GM12873 (cell line): ENCODE measurements around the gene GPR173.

ENCODE experiments used
- TF ChIP-seq, protein P1 (sequence below): IDR thresholded peaks from 2 replicates; pipeline ENCODE4 v1.5.1; 2012; ENCODE audit warnings: low read depth, mild to moderate bottlenecking, moderate library complexity, low read length, control low read depth; ENCODE audit not compliant: insufficient read depth; ENCODE audit errors: missing control alignments

GPR173 gene

DNA sequence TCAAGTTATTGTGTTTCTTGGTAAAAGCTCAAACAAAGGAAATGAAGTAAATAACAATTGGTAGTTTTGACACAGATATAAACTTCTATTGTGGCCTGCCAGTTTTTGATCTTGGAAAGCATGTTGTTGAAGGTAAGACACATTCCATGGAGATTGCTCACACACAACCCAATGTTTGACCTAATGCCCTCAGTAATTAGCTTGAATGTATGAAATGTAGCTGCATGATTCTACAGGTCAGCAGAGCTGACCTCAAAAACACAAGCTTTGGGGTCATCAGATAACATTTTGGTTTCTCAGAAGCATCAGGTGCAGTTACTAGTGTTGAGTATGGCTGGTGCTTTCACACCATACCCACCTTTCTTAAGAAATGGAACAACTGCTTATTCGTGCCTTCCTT lies 16.5 kb downstream of the GPR173 start:
- TF ChIP-seq, protein P1, sequence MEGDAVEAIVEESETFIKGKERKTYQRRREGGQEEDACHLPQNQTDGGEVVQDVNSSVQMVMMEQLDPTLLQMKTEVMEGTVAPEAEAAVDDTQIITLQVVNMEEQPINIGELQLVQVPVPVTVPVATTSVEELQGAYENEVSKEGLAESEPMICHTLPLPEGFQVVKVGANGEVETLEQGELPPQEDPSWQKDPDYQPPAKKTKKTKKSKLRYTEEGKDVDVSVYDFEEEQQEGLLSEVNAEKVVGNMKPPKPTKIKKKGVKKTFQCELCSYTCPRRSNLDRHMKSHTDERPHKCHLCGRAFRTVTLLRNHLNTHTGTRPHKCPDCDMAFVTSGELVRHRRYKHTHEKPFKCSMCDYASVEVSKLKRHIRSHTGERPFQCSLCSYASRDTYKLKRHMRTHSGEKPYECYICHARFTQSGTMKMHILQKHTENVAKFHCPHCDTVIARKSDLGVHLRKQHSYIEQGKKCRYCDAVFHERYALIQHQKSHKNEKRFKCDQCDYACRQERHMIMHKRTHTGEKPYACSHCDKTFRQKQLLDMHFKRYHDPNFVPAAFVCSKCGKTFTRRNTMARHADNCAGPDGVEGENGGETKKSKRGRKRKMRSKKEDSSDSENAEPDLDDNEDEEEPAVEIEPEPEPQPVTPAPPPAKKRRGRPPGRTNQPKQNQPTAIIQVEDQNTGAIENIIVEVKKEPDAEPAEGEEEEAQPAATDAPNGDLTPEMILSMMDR: no peak

DNA sequence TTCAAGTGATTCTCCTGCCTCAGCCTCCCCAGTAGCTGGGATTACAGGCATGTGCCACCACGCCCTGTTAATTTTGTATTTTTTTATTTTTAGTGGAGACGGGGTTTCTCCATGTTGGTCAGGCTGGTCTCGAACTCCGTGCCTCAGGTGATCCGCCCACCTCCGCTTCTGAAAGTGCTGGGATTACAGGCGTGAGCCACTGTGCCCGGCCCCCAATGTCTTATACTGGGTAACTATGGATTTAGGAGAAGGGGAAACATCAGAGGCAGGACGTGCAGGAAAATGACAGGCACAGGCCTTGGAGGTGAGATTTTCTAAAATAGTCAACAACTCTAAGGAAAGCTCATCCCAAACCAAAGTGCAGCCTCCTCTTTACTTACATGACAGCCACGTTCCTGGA lies 22.5 kb downstream of the GPR173 start:
- TF ChIP-seq, protein P1: no peak

DNA sequence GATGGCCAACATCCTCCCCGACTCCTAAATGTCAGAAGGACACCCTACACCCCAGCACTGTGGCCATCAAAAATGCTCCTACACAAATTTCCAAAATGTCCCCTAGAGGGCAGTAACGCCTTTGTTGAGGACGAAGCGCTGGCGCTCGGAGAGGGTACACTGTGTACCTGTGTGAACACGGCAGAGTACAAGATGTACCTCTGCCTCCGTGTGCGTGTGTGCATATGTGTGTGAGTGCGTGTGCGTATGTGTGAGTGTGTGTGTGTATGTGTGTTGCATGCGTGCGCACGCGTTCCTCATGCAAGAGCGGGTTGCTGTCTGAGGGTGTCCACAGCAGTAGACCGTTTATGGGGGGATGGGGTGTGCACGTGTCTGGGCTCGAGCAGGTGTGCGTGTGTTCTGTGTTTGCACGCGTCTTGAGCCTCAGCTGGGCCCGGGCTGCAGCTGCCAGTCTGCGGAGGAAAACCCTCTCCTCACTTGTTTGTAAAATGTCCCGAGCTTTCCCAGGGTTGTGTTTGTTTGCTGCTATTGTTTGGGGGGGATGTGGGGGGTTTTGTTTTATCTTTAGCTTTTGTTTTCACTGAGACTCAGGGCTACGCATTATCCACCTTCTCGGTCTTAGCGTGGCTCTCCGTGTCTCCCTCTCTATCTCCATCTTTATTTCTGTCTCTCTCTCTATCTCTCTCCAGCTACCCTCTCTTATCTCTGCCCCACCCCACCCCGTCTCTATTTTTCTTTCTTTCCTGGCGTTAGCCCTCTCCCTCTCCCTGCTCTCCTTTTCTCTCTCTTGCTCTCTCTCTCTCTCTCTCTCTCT lies 23.2 kb downstream of the GPR173 start:
- TF ChIP-seq, protein P1: peak; percentile 75

DNA sequence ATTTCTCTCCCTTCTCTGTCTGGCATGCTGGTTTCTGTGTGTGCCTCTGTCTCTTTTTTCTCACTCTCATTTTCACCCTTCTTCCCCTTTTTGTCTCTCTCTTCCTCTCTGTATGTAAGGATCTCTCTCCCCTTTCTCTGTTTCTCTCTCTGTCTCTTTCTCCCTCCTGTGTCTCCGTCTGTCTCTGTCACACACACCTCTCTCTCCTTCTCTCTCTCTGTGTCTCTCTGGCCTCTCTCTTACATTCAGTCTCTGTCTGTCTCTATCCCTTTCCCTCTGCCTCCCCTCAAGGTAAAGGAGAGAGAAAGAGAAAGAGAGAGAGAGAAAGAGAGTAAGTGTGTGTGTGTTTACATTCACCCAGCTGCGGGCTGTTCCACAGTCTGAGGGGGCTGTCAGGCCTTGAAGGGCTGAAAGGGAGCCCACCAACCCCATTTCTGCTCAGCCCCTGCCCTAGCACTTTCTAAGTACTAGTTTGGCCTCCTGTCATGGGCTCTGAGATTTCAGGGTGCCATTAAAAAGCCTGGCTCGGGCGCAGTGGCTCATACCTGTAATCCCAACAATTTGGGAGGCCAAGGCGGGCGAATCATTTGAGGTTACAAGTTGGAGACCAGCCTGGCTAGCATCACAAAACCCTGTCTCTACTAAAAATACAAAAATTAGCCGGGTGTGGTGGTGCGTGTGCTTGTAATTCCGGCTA lies 24.0 kb downstream of the GPR173 start:
- TF ChIP-seq, protein P1: no peak

DNA sequence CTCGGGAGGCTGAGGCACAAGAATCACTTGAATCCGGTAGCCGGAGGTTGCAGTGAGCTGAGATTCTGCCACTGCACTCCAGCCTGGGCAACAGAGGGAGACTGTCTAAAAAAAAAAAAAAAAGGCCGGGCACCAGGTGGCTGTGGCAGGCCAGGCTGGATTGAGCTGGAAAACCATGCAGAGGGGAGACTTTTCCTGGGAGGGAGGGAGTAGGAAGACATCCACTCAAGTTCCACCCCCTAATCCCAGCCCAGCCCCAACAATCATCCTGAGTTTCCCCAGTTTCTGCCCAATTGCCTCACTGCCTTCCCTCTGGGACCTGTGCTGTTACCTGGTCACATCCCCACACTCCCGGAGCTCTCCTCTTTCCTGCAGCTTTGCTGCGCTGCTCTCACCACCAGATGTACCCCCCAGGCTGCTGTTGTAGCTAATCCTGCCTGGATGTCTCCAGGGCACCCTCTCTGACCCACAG lies 24.6 kb downstream of the GPR173 start:
- TF ChIP-seq, protein P1: no peak

DNA sequence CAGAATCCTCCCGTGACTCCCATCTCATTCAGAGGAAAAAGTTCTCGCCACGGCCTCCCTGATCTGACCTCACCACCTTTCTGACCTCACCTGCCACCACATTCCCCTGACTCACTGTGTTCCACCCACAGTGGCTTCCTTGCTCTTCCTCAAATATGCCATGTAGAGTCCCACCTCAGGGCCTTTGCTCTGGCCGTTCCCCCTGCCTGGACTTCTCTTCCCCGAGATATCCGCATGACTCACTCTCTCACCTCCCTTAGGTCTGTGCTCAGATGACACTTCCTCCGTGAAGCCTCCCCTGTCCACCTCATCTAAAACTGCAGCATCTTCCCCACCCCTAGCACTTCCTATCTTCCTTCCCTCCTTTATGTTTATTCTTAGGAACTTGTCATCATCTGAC lies 26.4 kb downstream of the GPR173 start:
- TF ChIP-seq, protein P1: no peak

DNA sequence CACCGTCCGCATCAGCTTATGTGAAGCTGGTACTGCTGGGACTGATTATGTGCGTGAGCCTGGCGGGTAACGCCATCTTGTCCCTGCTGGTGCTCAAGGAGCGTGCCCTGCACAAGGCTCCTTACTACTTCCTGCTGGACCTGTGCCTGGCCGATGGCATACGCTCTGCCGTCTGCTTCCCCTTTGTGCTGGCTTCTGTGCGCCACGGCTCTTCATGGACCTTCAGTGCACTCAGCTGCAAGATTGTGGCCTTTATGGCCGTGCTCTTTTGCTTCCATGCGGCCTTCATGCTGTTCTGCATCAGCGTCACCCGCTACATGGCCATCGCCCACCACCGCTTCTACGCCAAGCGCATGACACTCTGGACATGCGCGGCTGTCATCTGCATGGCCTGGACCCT lies 28.1 kb downstream of the GPR173 start:
- TF ChIP-seq, protein P1: no peak
